GM12878 (cell line): ENCODE results near the gene DNAJB2. TPM values are rescaled to one million over a fixed set of nuclear protein-coding genes. Genes with fewer than 3 reads are reported as not detected.
"Not testable (repeated sequence)": the region's sequence is repeated elsewhere in the genome, so short reads cannot be mapped to it uniquely, and the experiment has no call there.

Source experiments
- ATAC-seq: fragments of 200-7000 bp; cut with Tn5 transposase; 3 replicates; pipeline ENCODE4 v1.9.1; 2020; ENCODE audit warnings: mild to moderate bottlenecking, moderate library complexity
- BruUV-seq: library from RNA; stranded (reverse); fragments of 400-500 nt; replicated peaks from 2 replicates; lab custom pipeline; 2021; lab: Mats Ljungman, UMichigan
- CTCF ChIA-PET: fragments of 300-600 bp; sonication (Branson Sonifier 250); formaldehyde crosslinking; extraction: SDS; loops from one replicate; lab custom pipeline; 2021; ENCODE audit warnings: inconsistent platforms; lab: Yijun Ruan, JAX
- POLR2A ChIA-PET: fragments of 350-600 bp; formaldehyde crosslinking; extraction: SDS; loops from one replicate; lab custom pipeline; 2021; ENCODE audit warnings: inconsistent platforms; lab: Charles Lee
- RAD21 ChIA-PET: fragments of 300-600 bp; sonication (Branson Sonifier 250); formaldehyde crosslinking; loops from one replicate; lab custom pipeline; 2023; ENCODE audit warnings: antibody characterized with exemption; ENCODE audit not compliant: unreplicated experiment; lab: Charles Lee
- SMC1A ChIA-PET: fragments of 300-600 bp; sonication (Branson Sonifier 250); formaldehyde crosslinking; loops from one replicate; lab custom pipeline; 2023; ENCODE audit not compliant: unreplicated experiment, uncharacterized antibody; lab: Charles Lee
- DNase-seq: peaks from one replicate; pipeline ENCODE4 v3.0.0-alpha.2; 2011; ENCODE audit warnings: low read depth, low spot score
- FAIRE-seq: peaks from 3 replicates; lab custom pipeline; 2011; peaks lifted over from hg19 to GRCh38; lab: Jason Lieb, UNC
- H2AFZ ChIP-seq: 2 replicates; pipeline ENCODE4 v1.6.0; 2011; ENCODE audit warnings: low read depth, low read length, control low read depth; ENCODE audit not compliant: control insufficient read depth
- H3K27ac ChIP-seq: 2 replicates; pipeline ENCODE4 v1.5.1; 2011; ENCODE audit warnings: control low read depth; ENCODE audit not compliant: control insufficient read depth, insufficient read depth
- H3K27me3 ChIP-seq, 2 experiments: replicated peaks in 1 of 2; 2 replicates each; pipeline versions ENCODE4 v1.6.0 to v1.6.1; 2011; ENCODE audit warnings: low read length in 1 of 2; ENCODE audit not compliant: control insufficient read depth in 2 of 2, insufficient read depth in 2 of 2
- H3K36me3 ChIP-seq, 2 experiments: 2 replicates each; pipeline ENCODE4 v1.5.1; 2011; ENCODE audit warnings: low read length in 1 of 2; ENCODE audit not compliant: control insufficient read depth in 2 of 2, insufficient read depth in 2 of 2
- H3K4me1 ChIP-seq: 2 replicates; pipeline ENCODE4 v1.6.1; 2011; ENCODE audit warnings: mild to moderate bottlenecking, low read length, moderate library complexity, mixed read lengths; ENCODE audit not compliant: control insufficient read depth, insufficient read depth
- H3K4me2 ChIP-seq: 2 replicates; pipeline ENCODE4 v1.6.0; 2011; ENCODE audit warnings: control low read depth; ENCODE audit not compliant: control insufficient read depth, insufficient read depth
- H3K4me3 ChIP-seq: fragments of 200-600 bp; sonication (generic); 2 replicates; pipeline ENCODE4 v1.5.1; 2016
- H3K79me2 ChIP-seq: 2 replicates; pipeline ENCODE4 v1.6.0; 2011; ENCODE audit warnings: low read length; ENCODE audit not compliant: control insufficient read depth, insufficient read depth
- H3K9ac ChIP-seq: 2 replicates; pipeline ENCODE4 v1.8.0; 2011; ENCODE audit warnings: low read length, control low read depth, mixed read lengths; ENCODE audit not compliant: control insufficient read depth, insufficient read depth
- H3K9me3 ChIP-seq: replicated peaks from 3 replicates; pipeline ENCODE4 v1.5.1; 2011; ENCODE audit warnings: mild to moderate bottlenecking, low read length; ENCODE audit not compliant: control insufficient read depth, insufficient read depth
- H4K20me1 ChIP-seq: 2 replicates; pipeline ENCODE4 v1.6.0; 2011; ENCODE audit not compliant: control insufficient read depth, insufficient read depth
- BMI1 ChIP-seq: fragments of 450-650 bp; IDR thresholded peaks from 2 replicates; pipeline ENCODE4 v1.6.1; 2016; ENCODE audit warnings: mild to moderate bottlenecking, moderate library complexity, borderline replicate concordance
- CREM ChIP-seq: IDR thresholded peaks from 2 replicates; pipeline ENCODE4 v1.6.1; 2014; ENCODE audit warnings: antibody characterized with exemption, low read depth
- GABPA ChIP-seq: IDR thresholded peaks from 2 replicates; pipeline ENCODE4 v1.6.1; 2014; ENCODE audit warnings: antibody characterized with exemption, low read depth, mild to moderate bottlenecking, inconsistent platforms
- JUNB ChIP-seq: IDR thresholded peaks from 2 replicates; pipeline ENCODE4 v1.6.1; 2016; ENCODE audit warnings: antibody characterized with exemption, mild to moderate bottlenecking
- MYB ChIP-seq: fragments of 150-350 bp; IDR thresholded peaks from 2 replicates; pipeline ENCODE4 v1.6.1; 2014; ENCODE audit warnings: mild to moderate bottlenecking, low read depth, low read length, borderline replicate concordance
- ZSCAN29 ChIP-seq: fragments of 450-650 bp; IDR thresholded peaks from 2 replicates; pipeline ENCODE4 v1.6.1; 2017; ENCODE audit warnings: mild to moderate bottlenecking, moderate library complexity
- WGBS: methylation state at CpG from one replicate; pipeline ENCODE4 v1.1.6; 2016; ENCODE audit warnings: low lambda C conversion rate; ENCODE audit not compliant: insufficient replicate concordance, insufficient coverage; ENCODE audit errors: missing lambda C conversion rate; 5-methylcytosine and 5-hydroxymethylcytosine counted together
- in situ Hi-C: fragments of 300-500 bp; cut with MboI; formaldehyde crosslinking; loops from 9 replicates; pipeline ENCODE4 v1.14.3; 2018; ENCODE audit warnings: mixed read lengths
- intact Hi-C: fragments of 100-400 bp; cut with micrococcal nuclease; formaldehyde crosslinking; loops from one replicate; pipeline ENCODE4 v1.14.2; 2022; ENCODE audit not compliant: unreplicated experiment
- polyA plus RNA-seq, 11 experiments: library from polyadenylated mRNA; depleted of rRNA in 4 of 11; unstranded in 6 of 11; stranded (reverse) in 5 of 11; fragments of >200 nt; fragmentation: Nextera tagmentation in 4 of 11; fragmentation: Illumina TruSeq in 1 of 11; extraction: Ambion mirVana in 4 of 11; extraction: Trizol in 1 of 11; gene quantifications; 1 replicate in 1 of 11; 2 replicates in 10 of 11; pipeline versions ENCODE4 v1.2.1 to v1.2.3, GENCODE V29; 2011 to 2016; ENCODE audit warnings: inconsistent platforms in 2 of 11, missing spikeins in 2 of 11, low read depth in 1 of 11
- total RNA-seq, 4 experiments: library from RNA; depleted of rRNA in 3 of 4; stranded (reverse); fragments of >200 nt in 3 of 4; fragmentation: Illumina TruSeq in 1 of 4; extraction: Trizol in 1 of 4; gene quantifications; 2 replicates each; pipeline versions ENCODE4 v1.2.1 to v1.2.3, GENCODE V29; 2013 to 2021

Gene DNAJB2
- total and polyA plus RNA-seq, 10 of the 15 experiments (the other 5 are each of a cell fraction or from before 2014, with no cell fraction given): 0.26 to 36.5 (median 12.5) TPM

DNA sequence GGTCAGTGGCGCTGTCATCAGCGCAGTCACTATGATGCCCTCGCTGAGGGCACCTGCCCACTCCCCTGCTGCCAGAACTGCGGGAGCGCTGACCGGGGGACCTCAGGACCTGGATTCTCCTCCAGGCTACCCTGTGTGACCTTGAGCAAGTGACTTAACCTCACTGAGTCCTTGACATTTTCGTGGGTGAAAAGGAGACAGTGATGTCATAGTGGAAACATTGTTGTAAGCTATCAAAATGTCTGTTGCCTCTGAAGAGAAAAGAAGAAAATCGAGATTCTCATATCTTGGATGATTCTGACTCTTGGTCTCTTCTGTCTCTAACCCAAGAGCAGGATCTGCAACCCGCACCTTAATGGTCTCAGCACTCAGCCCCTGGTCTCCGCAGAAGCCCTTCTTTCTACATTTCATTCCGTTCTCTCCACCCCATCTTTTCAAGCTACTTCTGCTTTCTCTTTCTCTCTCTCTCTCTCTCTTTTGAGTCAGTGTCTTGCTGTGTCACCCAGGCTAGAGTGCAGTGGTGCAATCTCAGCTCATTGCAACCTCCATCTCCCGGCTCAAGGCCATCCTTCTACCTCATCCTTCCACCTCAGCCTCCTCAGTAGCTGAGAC is 24.5 kb upstream of the DNAJB2 start (continued):
- TF ChIP-seq CREM (no peak), BMI1 (no peak), ZSCAN29 (no peak), MYB (no peak), GABPA (no peak), JUNB (no peak)

DNA sequence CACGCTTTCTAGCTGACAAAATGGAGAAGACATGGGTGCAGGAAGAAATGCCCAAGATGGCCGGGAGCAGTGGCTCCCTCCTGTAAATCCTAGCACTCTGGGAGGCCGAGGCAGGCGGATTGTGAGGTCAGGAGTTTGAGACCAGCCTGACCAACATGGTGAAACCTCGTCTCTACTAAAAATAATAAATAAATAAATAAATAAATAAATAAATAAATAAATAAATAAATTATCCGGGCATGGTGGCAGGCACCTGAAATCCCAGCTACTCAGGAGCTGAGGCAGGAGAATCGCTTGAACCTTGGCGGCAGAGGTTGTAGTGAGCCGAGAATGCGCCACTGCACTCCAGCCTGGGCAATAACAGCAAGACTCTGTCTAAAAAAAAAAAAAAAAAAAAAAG is 20.2 kb upstream of the DNAJB2 start:
- ChIA-PET RAD21 (interaction anchor here (1.0 kb wide), 1 partner anchor 36 kb away, joined by 4 read pairs; no protein-coding TSS in a partner anchor), CTCF (interaction anchor here (0.9 to 1.4 kb wide), 4 partner anchors 18 to 36 kb away, joined by 3 to 5 read pairs (median 4); no protein-coding TSS in a partner anchor), POLR2A (interaction anchor here (0.5 to 0.8 kb wide), 3 partner anchors 10 to 603 kb away, joined by 3 to 8 read pairs (median 5); partner anchors contain the start of genes GLB1L and STK16)
- H3K27ac ChIP-seq, DNase-seq, H3K79me2 ChIP-seq, in situ Hi-C loops, ATAC-seq, H4K20me1 ChIP-seq, FAIRE-seq, SMC1A ChIA-PET, H3K36me3 ChIP-seq, H3K4me3 ChIP-seq, intact Hi-C loops, H3K4me2 ChIP-seq, BruUV-seq, H3K9ac ChIP-seq, H3K4me1 ChIP-seq, H3K27me3 ChIP-seq, H2AFZ ChIP-seq, H3K9me3 ChIP-seq: not testable (repeated sequence)
- WGBS: 81% methylated on average over 10 of the region's 10 CpGs
